Stimulated activated CD4-positive, alpha-beta T cell treated with anti-CD3 and anti-CD28 coated beads, Interleukin-15, amount 100 ng/mL, for 1 hour (primary cell): ENCODE measurements around the gene SFI1.

Source experiments
- DNase-seq, 2 donors: peaks; one replicate each; pipeline ENCODE4 v3.0.0-alpha.2; 2020; ENCODE audit warnings: low read depth in 1 of 2, low spot score in 1 of 2

Gene SFI1

GRCh38 chr22:31630331-31631329, 134.3 kb downstream of the SFI1 start:
- peak; percentile 73 to 74 for DNase-seq

GRCh38 chr22:31631436-31631835, 135.1 kb downstream of the SFI1 start:
- DNase-seq: no peak

GRCh38 chr22:31635638-31636306, 139.4 kb downstream of the SFI1 start:
- no peak for DNase-seq

- no peak for DNase-seq
Measured at GRCh38 chr22:31637447-31637890, 141.1 kb downstream of the SFI1 start.

- no peak for DNase-seq
Measured at GRCh38 chr22:31637891-31638618, 141.7 kb downstream of the SFI1 start.

GRCh38 chr22:31639436-31640039, 143.2 kb downstream of the SFI1 start:
- no peak for DNase-seq

GRCh38 chr22:31646186-31647019, 150.1 kb downstream of the SFI1 start:
- DNase-seq: no peak

- DNase-seq: no peak
Measured at GRCh38 chr22:31647066-31647465, 150.7 kb downstream of the SFI1 start.

- DNase-seq: no peak
Measured at GRCh38 chr22:31647523-31648320, 151.4 kb downstream of the SFI1 start.

GRCh38 chr22:31650391-31650790, 154.1 kb downstream of the SFI1 start:
- no peak for DNase-seq

GRCh38 chr22:31651664-31652063, 155.3 kb downstream of the SFI1 start:
- no peak for DNase-seq

GRCh38 chr22:31652088-31652487, 155.8 kb downstream of the SFI1 start:
- no peak for DNase-seq

- no peak for DNase-seq
Measured at GRCh38 chr22:31652911-31653684, 156.8 kb downstream of the SFI1 start.

GRCh38 chr22:31653944-31654343, 157.6 kb downstream of the SFI1 start:
- no peak for DNase-seq

GRCh38 chr22:31654408-31654807, 158.1 kb downstream of the SFI1 start:
- no peak for DNase-seq

- DNase-seq: no peak
Measured at GRCh38 chr22:31659246-31659645, 162.9 kb downstream of the SFI1 start.

- peak in 1 of 2 donors; percentile 14 for DNase-seq
Measured at GRCh38 chr22:31660860-31661341, 164.6 kb downstream of the SFI1 start.
